H1 (cell line): ENCODE results near the gene NR1I3. TPM values are rescaled to one million over a fixed set of nuclear protein-coding genes. Genes with fewer than 3 reads are reported as not detected.

Experiments used
- CTCF ChIA-PET: fragments of 300-600 bp; sonication (Branson Sonifier 250); formaldehyde crosslinking; loops from one replicate; lab custom pipeline; 2021; ENCODE audit not compliant: partially characterized antibody; lab: Charles Lee
- POLR2A ChIA-PET: fragments of 300-600 bp; sonication (Branson Sonifier 250); formaldehyde crosslinking; loops from one replicate; lab custom pipeline; 2021; ENCODE audit warnings: inconsistent platforms; ENCODE audit not compliant: partially characterized antibody; lab: Charles Lee
- DNase-seq, 2 experiments: peaks; one replicate each; pipeline versions ENCODE4 v3.0.0 to v3.0.0-alpha.2; 2010 to 2022; ENCODE audit warnings: low spot score in 2 of 2, low read depth in 1 of 2, mixed read lengths in 1 of 2
- FAIRE-seq: peaks from 2 replicates; lab custom pipeline; 2011; peaks lifted over from hg19 to GRCh38; lab: Jason Lieb, UNC
- H2AFZ ChIP-seq: 2 replicates; pipeline ENCODE4 v1.8.1; 2012; ENCODE audit warnings: low read length, inconsistent platforms
- H2AK5ac ChIP-seq: 2 replicates; pipeline ENCODE4 v1.6.1; 2013; ENCODE audit warnings: low read depth, low read length
- H2BK120ac ChIP-seq: replicated peaks from 2 replicates; pipeline ENCODE3; 2013; ENCODE audit warnings: low read depth, low read length, inconsistent platforms
- H2BK12ac ChIP-seq: 2 replicates; pipeline ENCODE4 v1.6.1; 2013; ENCODE audit warnings: low read depth, low read length
- H2BK15ac ChIP-seq: 2 replicates; pipeline ENCODE4 v1.6.1; 2013; ENCODE audit warnings: low read length
- H2BK20ac ChIP-seq: 2 replicates; pipeline ENCODE4 v1.6.1; 2013; ENCODE audit warnings: low read length
- H2BK5ac ChIP-seq: 2 replicates; pipeline ENCODE4 v1.6.1; 2013; ENCODE audit warnings: low read depth, low read length
- H3K14ac ChIP-seq: 2 replicates; pipeline ENCODE4 v1.6.1; 2013; ENCODE audit warnings: inconsistent platforms; ENCODE audit not compliant: insufficient read length
- H3K18ac ChIP-seq: 2 replicates; pipeline ENCODE4 v1.6.1; 2013; ENCODE audit warnings: low read length; ENCODE audit errors: extremely low read depth
- H3K23ac ChIP-seq: 2 replicates; pipeline ENCODE4 v1.6.1; 2013; ENCODE audit warnings: inconsistent platforms; ENCODE audit not compliant: insufficient read length
- H3K23me2 ChIP-seq: 2 replicates; pipeline ENCODE4 v1.6.1; 2013; ENCODE audit warnings: low read depth, low read length
- H3K27ac ChIP-seq: 2 replicates; pipeline ENCODE4 v1.6.1; 2011; ENCODE audit warnings: low read depth, low read length, inconsistent platforms
- H3K27me3 ChIP-seq, 4 experiments: replicated peaks in 1 of 4; 1 replicate in 1 of 4; 2 replicates in 3 of 4; pipeline versions ENCODE4 v1.6.1 to v1.8.1; 2011 to 2013; ENCODE audit warnings: low read length in 3 of 4, mild to moderate bottlenecking in 3 of 4, inconsistent platforms in 2 of 4, mixed read lengths in 2 of 4, moderate library complexity in 1 of 4; ENCODE audit not compliant: control insufficient read depth in 3 of 4, insufficient read depth in 3 of 4; ENCODE audit errors: extremely low read depth in 1 of 4
- H3K36me3 ChIP-seq, 4 experiments: 2 replicates each; pipeline versions ENCODE4 v1.6.1 to v1.8.1; 2011 to 2013; ENCODE audit warnings: mild to moderate bottlenecking in 4 of 4, low read length in 3 of 4, moderate library complexity in 2 of 4, control low read depth in 1 of 4, inconsistent platforms in 1 of 4; ENCODE audit not compliant: insufficient read depth in 4 of 4, control insufficient read depth in 2 of 4
- H3K4ac ChIP-seq: replicated peaks from 2 replicates; pipeline ENCODE3; 2013; ENCODE audit warnings: low read length, low read depth, mixed read lengths, inconsistent platforms; ENCODE audit not compliant: insufficient read length
- H3K4me1 ChIP-seq, 4 experiments: replicated peaks in 1 of 4; 1 replicate in 1 of 4; 2 replicates in 3 of 4; pipeline versions ENCODE4 v1.6.1 to v1.8.1; 2011 to 2013; ENCODE audit warnings: low read length in 3 of 4, inconsistent platforms in 2 of 4, mixed read lengths in 1 of 4; ENCODE audit not compliant: insufficient read depth in 4 of 4, control insufficient read depth in 3 of 4
- H3K4me2 ChIP-seq, 2 experiments: 2 replicates each; pipeline versions ENCODE4 v1.6.1 to v1.8.1; 2011 to 2013; ENCODE audit warnings: low read depth in 2 of 2, low read length in 2 of 2, control low read depth in 1 of 2, inconsistent platforms in 1 of 2, mild to moderate bottlenecking in 1 of 2; ENCODE audit not compliant: insufficient read depth in 1 of 2
- H3K4me3 ChIP-seq, 4 experiments: fragments of 200-600, 300-600 bp in 1 of 4; sonication (generic), shearing (Covaris generic), sonication (Bioruptor Twin) in 1 of 4; 2 replicates each; pipeline versions ENCODE4 v1.5.1 to v1.8.1; 2011 to 2016; ENCODE audit warnings: low read length in 4 of 4, low read depth in 3 of 4, control low read depth in 2 of 4, inconsistent platforms in 2 of 4, mild to moderate bottlenecking in 2 of 4, mixed read lengths in 1 of 4, moderate library complexity in 1 of 4; ENCODE audit not compliant: insufficient read depth in 2 of 4; ENCODE audit errors: extremely low read depth in 1 of 4
- H3K56ac ChIP-seq: replicated peaks from 2 replicates; pipeline ENCODE3; 2013; ENCODE audit warnings: low read depth, mild to moderate bottlenecking, mixed read lengths, low read length, inconsistent platforms; ENCODE audit not compliant: insufficient read length
- H3K79me1 ChIP-seq: 2 replicates; pipeline ENCODE4 v1.6.1; 2013; ENCODE audit warnings: low read depth, low read length, control low read depth
- H3K79me2 ChIP-seq, 2 experiments: 2 replicates each; pipeline versions ENCODE4 v1.6.1 to v1.8.1; 2012 to 2013; ENCODE audit warnings: low read length in 2 of 2, mild to moderate bottlenecking in 2 of 2, inconsistent platforms in 1 of 2; ENCODE audit not compliant: insufficient read depth in 2 of 2, control insufficient read depth in 1 of 2
- H3K9ac ChIP-seq, 4 experiments: replicated peaks in 1 of 4; 1 replicate in 1 of 4; 2 replicates in 3 of 4; pipeline versions ENCODE4 v1.6.1 to v1.8.1; 2011 to 2013; ENCODE audit warnings: low read depth in 3 of 4, low read length in 3 of 4, control low read depth in 2 of 4, mild to moderate bottlenecking in 2 of 4, moderate library complexity in 2 of 4, inconsistent platforms in 1 of 4; ENCODE audit errors: extremely low read depth in 1 of 4
- H3K9me3 ChIP-seq, 2 experiments: 2 replicates each; pipeline versions ENCODE4 v1.6.1 to v1.8.1; 2012 to 2013; ENCODE audit warnings: mild to moderate bottlenecking in 2 of 2, moderate library complexity in 2 of 2, control low read depth in 1 of 2, inconsistent platforms in 1 of 2, low read depth in 1 of 2, low read length in 1 of 2, mixed read lengths in 1 of 2; ENCODE audit not compliant: insufficient read depth in 2 of 2
- H4K20me1 ChIP-seq, 2 experiments: replicated peaks in 1 of 2; 2 replicates each; pipeline versions ENCODE3 to v1.8.1; 2011 to 2013; ENCODE audit warnings: inconsistent platforms in 2 of 2, low read length in 2 of 2, mild to moderate bottlenecking in 1 of 2; ENCODE audit not compliant: insufficient read depth in 2 of 2, control insufficient read depth in 1 of 2
- H4K5ac ChIP-seq: 2 replicates; pipeline ENCODE4 v1.6.1; 2013; ENCODE audit warnings: low read length, low read depth, mixed read lengths, inconsistent platforms; ENCODE audit not compliant: insufficient read length
- H4K8ac ChIP-seq: 2 replicates; pipeline ENCODE4 v1.8.0; 2013; ENCODE audit warnings: mild to moderate bottlenecking, moderate library complexity, low read length, inconsistent platforms; ENCODE audit not compliant: insufficient read depth; ENCODE audit errors: extremely low read depth
- H4K91ac ChIP-seq: replicated peaks from 2 replicates; pipeline ENCODE3; 2013; ENCODE audit warnings: low read length, mixed read lengths, inconsistent platforms; ENCODE audit not compliant: insufficient read length
- CBX8 ChIP-seq: fragments of 300-800, 300-1000 bp; sonication (generic); IDR thresholded peaks from 2 replicates; pipeline ENCODE4 v1.7.1; 2016; ENCODE audit warnings: low read depth, low read length, borderline replicate concordance
- CHD1 ChIP-seq: IDR thresholded peaks from 2 replicates; pipeline ENCODE4 v1.6.1; 2012; ENCODE audit warnings: low read depth, low read length, improper control_type of control experiment
- KDM4A ChIP-seq: IDR thresholded peaks from one replicate; pipeline ENCODE4 v1.7.1; 2012; ENCODE audit warnings: low read depth, mild to moderate bottlenecking, moderate library complexity, low read length, inconsistent platforms; ENCODE audit not compliant: severe bottlenecking
- MAFK ChIP-seq: IDR thresholded peaks from 2 replicates; pipeline ENCODE4 v1.6.1; 2012; ENCODE audit warnings: low read depth, mild to moderate bottlenecking, improper control_type of control experiment, low read length
- YY1 ChIP-seq: IDR thresholded peaks from 2 replicates; pipeline ENCODE4 v1.6.1; 2011; ENCODE audit warnings: low read depth, mild to moderate bottlenecking, low read length
- WGBS, 2 experiments: shearing (Covaris generic) in 1 of 2; methylation state at CpG; one replicate each; pipeline versions ENCODE4 v1.1.6 to v1.1.7; 2013 to 2015; ENCODE audit warnings: low lambda C conversion rate in 2 of 2, mixed read lengths in 2 of 2, inconsistent platforms in 1 of 2, low coverage in 1 of 2, missing lambda C conversion rate in 1 of 2; ENCODE audit not compliant: insufficient replicate concordance in 2 of 2, insufficient coverage in 1 of 2, insufficient read length in 1 of 2; ENCODE audit errors: extremely low coverage in 1 of 2, missing lambda C conversion rate in 1 of 2; 5-methylcytosine and 5-hydroxymethylcytosine counted together
- polyA plus RNA-seq, 7 experiments: library from polyadenylated mRNA; depleted of rRNA in 3 of 7; stranded (reverse) in 5 of 7; unstranded in 2 of 7; fragments of >200 nt in 5 of 7; fragments of 200-250 nt in 2 of 7; gene quantifications; 1 replicate in 5 of 7; 2 replicates in 1 of 7; 4 replicates in 1 of 7; pipeline versions ENCODE4 v1.2.1 to v1.2.3, GENCODE V29; 2011 to 2013; ENCODE audit warnings: missing spikeins in 2 of 7, mixed read lengths in 2 of 7
- total RNA-seq: library from RNA; stranded (reverse); fragmentation: NEBNext Ultra II Directional; extraction: Animal tissue kit (Norgen Biotek cat#: 25700); gene quantifications from 2 replicates; pipeline ENCODE4 v1.2.1, GENCODE V29; 2021

NR1I3 gene
- total and polyA plus RNA-seq, 2 of the 8 experiments (the other 6 are each of a cell fraction or from before 2014, with no cell fraction given): not detected

GRCh38 chr1:161187311-161187710, 50.7 kb downstream of the NR1I3 start:
- Histone ChIP-seq H3K4me1 (no peaks in the 10 kb centered on the region; a peak in 1 of 7 replicates), H2BK5ac (no peak overlapping the region), H3K36me3 (peaks cover 4 to 12% (median 7%) of the 10 kb centered on the region in 4 experiments; a peak in 4 of 8 replicates), H3K9ac (no peak overlapping the region), H4K5ac (no peak overlapping the region), H3K4me2 (no peak overlapping the region), H2AFZ (no peak overlapping the region), H2BK15ac (no peak overlapping the region)
- no peak for DNase-seq
- FAIRE-seq: no peak
- TF ChIP-seq MAFK (no peak), YY1 (no peak), CHD1 (no peak), KDM4A (no peak), CBX8 (no peak)
- TF ChIP-seq, all 59 proteins: peak for 0
- H3K56ac ChIP-seq: no peak overlapping the region
- CTCF ChIA-PET: interaction anchor here (0.8 to 1.1 kb wide), 3 partner anchors 10 to 23 kb away, joined by 3 to 4 read pairs (median 3); partner anchors contain the start of genes ADAMTS4 and B4GALT3
- POLR2A ChIA-PET: interaction anchor here (1.4 kb wide), 1 partner anchor 9 kb away, joined by 3 read pairs; no protein-coding TSS in a partner anchor
- no peak overlapping the region for H2BK20ac ChIP-seq
- no peaks in the 10 kb centered on the region for H4K20me1 ChIP-seq
- H2AK5ac ChIP-seq: no peak overlapping the region
- H3K27ac ChIP-seq: no peak overlapping the region; the same call in 1 of the 2 replicates
- H3K4ac ChIP-seq: no peak overlapping the region
- H4K8ac ChIP-seq: no peak overlapping the region
- H3K4me3 ChIP-seq: no peak overlapping the region
- no peak overlapping the region for H3K14ac ChIP-seq
- H3K9me3 ChIP-seq: no peaks in the 10 kb centered on the region
- H3K23me2 ChIP-seq: no peaks in the 10 kb centered on the region; the same call in 1 of the 2 replicates
- no peaks in the 10 kb centered on the region for H3K79me2 ChIP-seq
- no peak overlapping the region for H4K91ac ChIP-seq
- H2BK120ac ChIP-seq: no peak overlapping the region
- H3K27me3 ChIP-seq: no peaks in the 10 kb centered on the region; a peak in 1 of 7 replicates
- no peaks in the 10 kb centered on the region for H3K79me1 ChIP-seq
- no peak overlapping the region for H2BK12ac ChIP-seq
- H3K23ac ChIP-seq: no peak overlapping the region
- no peak overlapping the region for H3K18ac ChIP-seq
- WGBS, 2 experiments: 85% methylated on average over 3 of the region's 3 CpGs; no CpG with 5 or more reads in 1 of the 2 experiments
